Mesodermal cell (in vitro differentiated cells): ENCODE measurements around the gene SLC39A9.
A peak's percentile ranks its signal among the peaks of the same experiment; 100 is the strongest.

ENCODE experiments used
- H3K27ac ChIP-seq: 2 replicates; pipeline ENCODE4 v1.7.0; 2013; ENCODE audit warnings: mild to moderate bottlenecking, low read depth, low read length, moderate library complexity; ENCODE audit not compliant: severe bottlenecking
- H3K36me3 ChIP-seq: 2 replicates; pipeline ENCODE4 v1.7.1; 2013; ENCODE audit warnings: mild to moderate bottlenecking, low read length, moderate library complexity; ENCODE audit not compliant: control insufficient read depth, insufficient read depth
- H3K4me1 ChIP-seq: one replicate; pipeline ENCODE4 v1.7.1; 2013; ENCODE audit warnings: mild to moderate bottlenecking, low read length; ENCODE audit not compliant: insufficient read depth, control insufficient read depth, poor library complexity, severe bottlenecking
- H3K4me3 ChIP-seq: 2 replicates; pipeline ENCODE4 v1.7.0; 2013; ENCODE audit warnings: low read length, control low read depth, mild to moderate bottlenecking; ENCODE audit not compliant: insufficient read depth, poor library complexity, severe bottlenecking; ENCODE audit errors: extremely low read depth
- H3K9me3 ChIP-seq: 2 replicates; pipeline ENCODE4 v1.7.1; 2013; ENCODE audit warnings: mild to moderate bottlenecking, low read length, moderate library complexity; ENCODE audit not compliant: control insufficient read depth
- WGBS, 2 experiments: methylation state at CpG; one replicate each; pipeline ENCODE4 v1.1.5; 2013; ENCODE audit warnings: missing lambda C conversion rate in 2 of 2; ENCODE audit not compliant: insufficient coverage in 2 of 2; 5-methylcytosine and 5-hydroxymethylcytosine counted together

Gene SLC39A9

DNA sequence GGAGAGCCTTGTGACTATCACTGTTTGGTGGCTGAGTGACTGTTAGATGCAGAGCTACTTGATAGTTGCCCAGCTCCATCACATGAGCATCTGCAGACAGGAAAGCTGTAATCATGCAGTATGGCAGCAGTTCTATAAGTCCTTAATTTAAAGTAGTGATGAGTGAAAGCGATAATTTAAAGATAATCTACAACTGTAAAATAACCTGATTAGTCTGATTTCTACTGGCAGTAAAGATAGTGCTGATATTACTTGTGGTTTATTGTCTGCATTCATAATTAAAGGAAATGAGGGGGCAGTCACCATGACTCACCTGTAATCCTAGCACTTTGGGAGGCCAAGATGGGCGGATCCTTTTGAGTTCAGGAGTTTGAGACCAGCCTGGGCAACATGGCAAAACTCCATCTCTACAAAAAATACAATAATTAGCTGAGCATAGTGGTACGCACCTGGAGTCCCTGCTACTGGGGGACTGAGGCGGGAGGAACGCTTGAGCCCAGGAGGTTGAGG is 44.9 kb downstream of the SLC39A9 start:
- no peaks in the 10 kb centered on the region for H3K9me3 ChIP-seq
- no peak overlapping the region for H3K4me3 ChIP-seq

GRCh38 chr14:69449216-69449615 is 50.7 kb downstream of the SLC39A9 start:
- WGBS, 2 experiments, result 95 to 96% methylated on average over 8 of the region's 8 CpGs
- no peak overlapping the region for H3K27ac ChIP-seq
- no peak overlapping the region for H3K4me3 ChIP-seq
- H3K36me3 ChIP-seq, result peaks cover 16% of the 10 kb centered on the region
- H3K4me1 ChIP-seq, result no peaks in the 10 kb centered on the region
- H3K9me3 ChIP-seq, result no peaks in the 10 kb centered on the region

More for the DNA sequence above, 44.9 kb downstream of the SLC39A9 start:
- H3K27ac ChIP-seq, result no peak overlapping the region
- no peaks in the 10 kb centered on the region for H3K4me1 ChIP-seq
- 100% methylated on average over 2 to 3 of the region's 5 CpGs for WGBS, 2 experiments
- H3K36me3 ChIP-seq, result peaks cover 31% of the 10 kb centered on the region

DNA sequence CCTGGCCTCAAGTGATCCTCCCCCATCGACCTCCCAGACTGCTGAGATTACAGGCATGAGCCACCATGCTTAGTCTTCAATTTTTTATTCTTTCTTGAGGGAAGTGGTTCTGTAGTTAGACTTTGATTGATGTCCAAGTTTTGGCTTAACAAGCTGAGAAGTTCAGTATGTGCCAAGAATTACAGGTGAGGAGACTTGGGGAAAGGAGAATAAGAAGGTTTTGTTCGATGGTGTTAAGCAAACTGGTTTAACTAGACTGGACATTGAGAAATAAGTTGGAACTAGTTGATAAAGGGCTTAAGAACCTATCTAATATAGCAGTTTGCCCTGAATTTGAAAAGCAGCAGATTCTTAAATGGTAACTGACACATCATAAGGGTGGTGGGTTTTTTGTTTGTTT is 53.4 kb downstream of the SLC39A9 start:
- Histone ChIP-seq H3K36me3 (peaks cover 21% of the 10 kb centered on the region), H3K27ac (no peak overlapping the region), H3K4me1 (no peaks in the 10 kb centered on the region), H3K9me3 (no peaks in the 10 kb centered on the region), H3K4me3 (no peak overlapping the region)
- WGBS, 2 experiments, result 82 to 100% methylated on average over 1 of the region's 2 CpGs

- no peak overlapping the region for H3K27ac ChIP-seq
- H3K4me3 ChIP-seq, result no peak overlapping the region
- 91 to 100% methylated on average over 6 to 8 of the region's 11 CpGs for WGBS, 2 experiments
- no peaks in the 10 kb centered on the region for H3K9me3 ChIP-seq
- no peaks in the 10 kb centered on the region for H3K4me1 ChIP-seq
- H3K36me3 ChIP-seq, result peaks cover 40% of the 10 kb centered on the region
Observed at GRCh38 chr14:69458350-69458749, 59.9 kb downstream of the SLC39A9 start.

DNA sequence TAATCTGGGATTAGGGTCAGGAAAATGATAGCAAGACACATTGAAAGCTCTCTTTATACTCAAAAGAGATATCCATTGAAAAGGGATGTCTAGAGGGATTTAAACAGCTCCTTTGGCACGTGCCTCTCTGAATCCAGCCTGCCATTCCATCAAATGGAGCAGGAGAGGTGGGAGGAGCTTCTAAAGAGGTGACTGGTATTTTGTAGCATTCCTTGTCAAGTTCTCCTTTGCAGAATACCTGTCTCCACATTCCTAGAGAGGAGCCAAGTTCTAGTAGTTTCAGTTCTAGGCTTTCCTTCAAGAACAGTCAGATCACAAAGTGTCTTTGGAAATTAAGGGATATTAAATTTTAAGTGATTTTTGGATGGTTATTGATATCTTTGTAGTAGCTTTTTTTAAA is 60.6 kb downstream of the SLC39A9 start:
- no CpG with 5 or more reads among the region's 1 CpG for WGBS, 2 experiments
- no peaks in the 10 kb centered on the region for H3K4me1 ChIP-seq
- H3K4me3 ChIP-seq, result no peak overlapping the region
- peaks cover 40% of the 10 kb centered on the region for H3K36me3 ChIP-seq
- no peak overlapping the region for H3K27ac ChIP-seq
- H3K9me3 ChIP-seq, result no peaks in the 10 kb centered on the region

DNA sequence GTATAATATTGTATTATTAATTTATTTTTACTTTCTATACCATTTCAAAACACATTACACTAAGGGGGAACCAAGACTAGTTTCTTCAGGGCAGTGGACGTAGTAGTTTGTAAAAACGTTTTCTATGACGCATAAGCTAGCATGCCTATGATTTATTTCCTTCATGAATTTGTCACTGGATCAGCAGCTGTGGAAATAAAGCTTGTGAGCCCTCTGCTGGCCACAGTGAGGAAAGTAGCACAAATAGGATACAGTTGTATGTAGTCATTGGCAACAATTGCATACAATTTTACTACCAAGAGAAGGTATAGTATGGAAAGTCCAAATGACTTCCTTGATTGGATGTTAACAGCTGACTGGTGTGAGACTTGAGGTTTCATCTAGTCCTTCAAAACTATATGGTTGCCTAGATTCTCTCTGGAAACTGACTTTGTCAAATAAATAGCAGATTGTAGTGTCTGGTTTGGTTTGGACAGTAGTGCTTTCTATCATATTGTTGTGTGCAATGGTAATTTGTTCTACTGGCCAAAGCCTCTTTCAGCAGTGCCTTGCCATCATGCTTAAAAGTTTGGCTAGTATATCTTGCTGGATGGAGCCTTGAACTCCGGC is 61.7 kb downstream of the SLC39A9 start:
- Histone ChIP-seq H3K4me3 (no peak overlapping the region), H3K4me1 (peaks cover 5% of the 10 kb centered on the region), H3K27ac (no peak overlapping the region), H3K9me3 (no peaks in the 10 kb centered on the region), H3K36me3 (peaks cover 37% of the 10 kb centered on the region)
- 47 to 86% methylated on average over 1 to 3 of the region's 4 CpGs for WGBS, 2 experiments

GRCh38 chr14:69464379-69464778 is 65.9 kb downstream of the SLC39A9 start:
- no peaks in the 10 kb centered on the region for H3K9me3 ChIP-seq
- peak overlapping the region; percentile 89 for H3K27ac ChIP-seq
- H3K4me3 ChIP-seq, result no peak overlapping the region
- peaks cover 13% of the 10 kb centered on the region for H3K36me3 ChIP-seq
- peaks cover 5% of the 10 kb centered on the region for H3K4me1 ChIP-seq

- Histone ChIP-seq H3K4me3 (no peak overlapping the region), H3K27ac (peak overlapping the region; percentile 89), H3K4me1 (peaks cover 5% of the 10 kb centered on the region), H3K36me3 (peaks cover 13% of the 10 kb centered on the region), H3K9me3 (no peaks in the 10 kb centered on the region)
- WGBS, 2 experiments, result 50 to 60% methylated on average over 3 to 4 of the region's 6 CpGs
Observed at GRCh38 chr14:69464829-69465228, 66.3 kb downstream of the SLC39A9 start.

DNA sequence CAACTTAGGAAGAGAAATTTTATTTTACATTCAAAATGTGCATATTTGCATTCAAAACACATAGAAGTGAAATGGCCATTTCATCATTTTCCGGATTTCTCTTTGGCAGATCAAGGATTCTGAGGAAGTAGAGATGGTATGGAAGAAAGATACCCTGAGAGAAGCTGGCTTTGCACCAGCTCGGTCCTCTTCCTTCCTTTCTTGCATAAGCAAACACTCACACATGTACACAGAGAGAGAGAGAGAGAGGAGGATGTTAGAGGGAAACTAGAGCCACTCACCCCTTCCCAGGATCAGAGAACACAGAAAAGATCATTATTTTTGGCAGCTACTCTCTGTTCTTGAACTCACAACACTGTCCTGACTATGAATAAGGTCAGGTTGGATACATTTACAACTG is 70.5 kb downstream of the SLC39A9 start:
- WGBS, 2 experiments, result no CpG with 5 or more reads among the region's 2 CpGs
- H3K36me3 ChIP-seq, result no peaks in the 10 kb centered on the region
- no peaks in the 10 kb centered on the region for H3K9me3 ChIP-seq
- no peak overlapping the region for H3K27ac ChIP-seq
- H3K4me1 ChIP-seq, result peaks cover 8% of the 10 kb centered on the region
- no peak overlapping the region for H3K4me3 ChIP-seq

DNA sequence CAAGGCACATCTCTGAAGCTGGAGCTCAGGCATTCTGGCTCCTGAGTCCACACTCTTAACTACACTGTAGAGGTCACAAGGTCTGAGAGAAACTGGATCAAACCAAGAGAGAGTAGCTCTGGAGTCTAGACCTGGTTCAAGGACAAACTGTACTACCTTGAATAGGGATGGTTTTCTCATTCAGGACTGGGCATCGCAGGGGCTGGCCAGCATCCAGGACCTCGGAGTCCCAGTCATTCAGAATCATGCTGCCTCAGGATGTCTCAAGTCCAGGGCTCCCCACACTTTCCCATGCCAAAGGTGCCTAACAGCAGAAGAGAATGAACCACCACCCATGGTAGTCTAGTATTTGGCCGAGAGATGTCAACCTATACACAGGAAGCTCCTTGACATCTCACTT is 72.9 kb downstream of the SLC39A9 start:
- Histone ChIP-seq H3K36me3 (no peaks in the 10 kb centered on the region), H3K9me3 (no peaks in the 10 kb centered on the region), H3K4me3 (no peak overlapping the region), H3K4me1 (peaks cover 5% of the 10 kb centered on the region), H3K27ac (no peak overlapping the region)
- WGBS, 2 experiments, result 100% methylated on average over 2 to 3 of the region's 3 CpGs

DNA sequence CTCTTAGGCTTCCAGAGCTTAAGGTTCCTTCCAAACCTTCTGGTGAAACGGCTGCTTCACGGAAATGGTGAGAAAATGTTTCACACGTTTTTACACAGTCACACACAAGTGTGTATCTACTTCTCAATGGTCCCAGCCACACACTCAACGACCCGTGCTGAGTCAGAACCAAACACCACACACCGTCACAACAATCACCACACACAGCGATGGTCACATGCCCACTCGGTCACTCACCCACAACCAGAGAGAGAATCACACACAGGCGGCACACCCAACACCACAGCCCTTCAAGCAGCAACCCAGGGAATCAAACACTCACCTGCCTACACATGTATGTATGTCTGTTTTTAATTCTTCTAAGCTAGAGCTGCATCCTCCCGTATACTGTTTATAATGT is 73.4 kb downstream of the SLC39A9 start:
- Histone ChIP-seq H3K36me3 (no peaks in the 10 kb centered on the region), H3K27ac (no peak overlapping the region), H3K9me3 (no peaks in the 10 kb centered on the region), H3K4me1 (peaks cover 5% of the 10 kb centered on the region), H3K4me3 (no peak overlapping the region)
- 85 to 86% methylated on average over 5 to 9 of the region's 10 CpGs for WGBS, 2 experiments
